MM.1S (cell line): ENCODE measurements around the gene MECP2.

ENCODE experiments used
- DNase-seq: peaks from one replicate; pipeline ENCODE4 v3.0.0-alpha.2; 2015
- H2AFZ ChIP-seq: fragments of 300-600 bp; sonication (generic); 2 replicates; pipeline ENCODE4 v1.6.0; 2016; ENCODE audit warnings: antibody characterized with exemption, low read length
- H3F3A ChIP-seq: fragments of 300-600 bp; sonication (generic); 2 replicates; pipeline ENCODE4 v1.6.1; 2016; ENCODE audit warnings: mild to moderate bottlenecking, antibody characterized with exemption, low read length, moderate library complexity, mixed read lengths; ENCODE audit not compliant: insufficient read depth
- H3K27ac ChIP-seq: fragments of 300-600 bp; sonication (generic); 2 replicates; pipeline ENCODE4 v1.5.1; 2016; ENCODE audit warnings: mild to moderate bottlenecking, low read length
- H3K27me3 ChIP-seq: fragments of 300-600 bp; sonication (generic); replicated peaks from 2 replicates; pipeline ENCODE4 v1.6.0; 2016; ENCODE audit warnings: low read length; ENCODE audit not compliant: insufficient read depth
- H3K36me3 ChIP-seq: fragments of 300-600 bp; sonication (generic); replicated peaks from 2 replicates; pipeline ENCODE4 v1.6.1; 2016; ENCODE audit warnings: mild to moderate bottlenecking, low read length, mixed read lengths; ENCODE audit not compliant: insufficient read depth
- H3K4me1 ChIP-seq: fragments of 300-600 bp; sonication (generic); 2 replicates; pipeline ENCODE4 v1.6.1; 2016; ENCODE audit warnings: low read length, mixed read lengths
- H3K4me2 ChIP-seq: fragments of 300-600 bp; sonication (generic); 2 replicates; pipeline ENCODE4 v1.6.0; 2016; ENCODE audit warnings: low read depth, low read length
- H3K4me3 ChIP-seq: fragments of 300-600 bp; sonication (generic); 2 replicates; pipeline ENCODE4 v1.5.1; 2016; ENCODE audit warnings: low read length, mixed read lengths
- H3K79me2 ChIP-seq: fragments of 300-600 bp; sonication (generic); 2 replicates; pipeline ENCODE4 v1.6.1; 2016; ENCODE audit warnings: mixed run types, low read length, mixed read lengths
- H3K9ac ChIP-seq: fragments of 300-600 bp; sonication (generic); 2 replicates; pipeline ENCODE4 v1.6.1; 2016; ENCODE audit warnings: low read length, mixed read lengths
- H3K9me2 ChIP-seq: fragments of 300-600 bp; sonication (generic); replicated peaks from 2 replicates; pipeline ENCODE4 v1.6.1; 2016; ENCODE audit warnings: mild to moderate bottlenecking, low read length, mixed read lengths; ENCODE audit not compliant: insufficient read depth
- H3K9me3 ChIP-seq: fragments of 300-600 bp; sonication (generic); replicated peaks from 2 replicates; pipeline ENCODE4 v1.6.1; 2016; ENCODE audit warnings: mild to moderate bottlenecking, low read length, mixed read lengths; ENCODE audit not compliant: insufficient read depth
- H4K20me1 ChIP-seq: fragments of 300-600 bp; sonication (generic); 2 replicates; pipeline ENCODE4 v1.6.1; 2016; ENCODE audit warnings: mild to moderate bottlenecking, low read length, moderate library complexity, mixed read lengths; ENCODE audit not compliant: insufficient read depth
- EZH2 ChIP-seq: fragments of 300-600 bp; sonication (generic); optimal IDR thresholded peaks from 2 replicates; pipeline ENCODE3; 2017; ENCODE audit warnings: low read depth, mild to moderate bottlenecking, antibody characterized with exemption, low read length, mixed read lengths
- EZH2phosphoT487 ChIP-seq: fragments of 300-600 bp; sonication (generic); IDR thresholded peaks from 2 replicates; pipeline ENCODE4 v1.6.1; 2018; ENCODE audit warnings: antibody characterized with exemption, low read length
- TF ChIP-seq, protein P1 (sequence below): fragments of 300-600 bp; sonication (generic); IDR thresholded peaks from 2 replicates; pipeline ENCODE4 v1.5.1; 2016; ENCODE audit warnings: antibody characterized with exemption, low read length, mixed read lengths

The MECP2 gene

DNA sequence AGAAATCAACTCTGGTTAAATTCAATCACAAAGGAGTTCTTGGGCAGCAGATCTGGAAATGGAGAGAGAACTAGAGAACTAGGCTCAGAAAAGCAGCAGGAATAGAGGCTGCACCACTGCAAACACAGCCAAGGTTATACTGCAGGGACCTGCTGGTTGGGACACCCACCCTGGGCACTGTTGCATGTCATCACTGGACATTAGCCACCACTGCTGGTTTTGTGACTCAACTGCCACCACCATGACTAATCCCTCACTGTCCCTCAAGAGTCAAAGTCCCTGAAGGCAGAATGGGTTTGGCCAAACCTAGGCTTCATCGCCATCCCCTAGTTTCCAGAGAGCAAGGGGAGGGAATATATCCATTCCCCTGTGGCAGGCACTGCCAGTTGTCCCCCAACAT lies 39.7 kb downstream of the MECP2 start:
- no peak for TF ChIP-seq EZH2phosphoT487
- TF ChIP-seq, protein P1, sequence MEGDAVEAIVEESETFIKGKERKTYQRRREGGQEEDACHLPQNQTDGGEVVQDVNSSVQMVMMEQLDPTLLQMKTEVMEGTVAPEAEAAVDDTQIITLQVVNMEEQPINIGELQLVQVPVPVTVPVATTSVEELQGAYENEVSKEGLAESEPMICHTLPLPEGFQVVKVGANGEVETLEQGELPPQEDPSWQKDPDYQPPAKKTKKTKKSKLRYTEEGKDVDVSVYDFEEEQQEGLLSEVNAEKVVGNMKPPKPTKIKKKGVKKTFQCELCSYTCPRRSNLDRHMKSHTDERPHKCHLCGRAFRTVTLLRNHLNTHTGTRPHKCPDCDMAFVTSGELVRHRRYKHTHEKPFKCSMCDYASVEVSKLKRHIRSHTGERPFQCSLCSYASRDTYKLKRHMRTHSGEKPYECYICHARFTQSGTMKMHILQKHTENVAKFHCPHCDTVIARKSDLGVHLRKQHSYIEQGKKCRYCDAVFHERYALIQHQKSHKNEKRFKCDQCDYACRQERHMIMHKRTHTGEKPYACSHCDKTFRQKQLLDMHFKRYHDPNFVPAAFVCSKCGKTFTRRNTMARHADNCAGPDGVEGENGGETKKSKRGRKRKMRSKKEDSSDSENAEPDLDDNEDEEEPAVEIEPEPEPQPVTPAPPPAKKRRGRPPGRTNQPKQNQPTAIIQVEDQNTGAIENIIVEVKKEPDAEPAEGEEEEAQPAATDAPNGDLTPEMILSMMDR = no peak
- no peak for TF ChIP-seq EZH2
- no peak for DNase-seq
- H3K79me2 ChIP-seq = peaks cover 50% of the 10 kb centered on the region
- H3K27ac ChIP-seq = no peak overlapping the region
- H2AFZ ChIP-seq = no peak overlapping the region
- H3K9me3 ChIP-seq = no peaks in the 10 kb centered on the region
- no peaks in the 10 kb centered on the region for H3K4me1 ChIP-seq
- no peaks in the 10 kb centered on the region for H3K36me3 ChIP-seq
- H3K27me3 ChIP-seq = no peaks in the 10 kb centered on the region
- H4K20me1 ChIP-seq = no peaks in the 10 kb centered on the region
- no peak overlapping the region for H3K9ac ChIP-seq
- H3F3A ChIP-seq = no peaks in the 10 kb centered on the region
- no peak overlapping the region for H3K4me2 ChIP-seq
- H3K4me3 ChIP-seq = no peak overlapping the region
- H3K9me2 ChIP-seq = no peaks in the 10 kb centered on the region

DNA sequence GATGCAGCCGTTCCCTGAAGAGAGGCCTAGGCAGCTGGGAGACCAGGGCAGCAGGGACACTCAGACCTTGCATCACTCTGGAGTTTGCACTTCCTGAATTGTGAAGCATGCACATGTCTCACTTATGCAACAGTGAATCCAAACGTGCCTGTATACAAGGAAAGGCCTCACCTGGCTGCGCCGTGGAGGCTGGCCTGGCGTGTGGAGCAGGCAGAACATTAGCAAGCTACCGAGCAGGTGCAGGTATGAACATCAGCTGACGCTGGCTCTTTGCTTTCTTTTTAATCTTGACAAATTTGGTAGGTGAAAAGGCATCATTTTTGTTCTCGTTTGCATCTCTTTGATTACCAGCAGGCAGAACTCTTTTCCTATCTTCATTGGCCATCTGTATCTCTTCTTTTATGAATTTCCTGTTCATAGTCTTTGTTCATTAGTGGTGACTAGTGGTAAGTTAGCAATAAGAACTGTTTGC lies 40.7 kb downstream of the MECP2 start:
- Histone ChIP-seq H3K27ac (no peak overlapping the region), H3F3A (no peaks in the 10 kb centered on the region), H3K4me1 (no peaks in the 10 kb centered on the region), H3K36me3 (no peaks in the 10 kb centered on the region), H3K4me2 (no peak overlapping the region), H3K9me2 (no peaks in the 10 kb centered on the region), H3K9ac (no peak overlapping the region), H3K27me3 (no peaks in the 10 kb centered on the region), H3K4me3 (no peak overlapping the region), H4K20me1 (no peaks in the 10 kb centered on the region), H3K79me2 (peaks cover 44% of the 10 kb centered on the region), H2AFZ (no peak overlapping the region), H3K9me3 (no peaks in the 10 kb centered on the region)
- no peak for DNase-seq
- TF ChIP-seq EZH2 (no peak), EZH2phosphoT487 (no peak)
- TF ChIP-seq, protein P1 = no peak

DNA sequence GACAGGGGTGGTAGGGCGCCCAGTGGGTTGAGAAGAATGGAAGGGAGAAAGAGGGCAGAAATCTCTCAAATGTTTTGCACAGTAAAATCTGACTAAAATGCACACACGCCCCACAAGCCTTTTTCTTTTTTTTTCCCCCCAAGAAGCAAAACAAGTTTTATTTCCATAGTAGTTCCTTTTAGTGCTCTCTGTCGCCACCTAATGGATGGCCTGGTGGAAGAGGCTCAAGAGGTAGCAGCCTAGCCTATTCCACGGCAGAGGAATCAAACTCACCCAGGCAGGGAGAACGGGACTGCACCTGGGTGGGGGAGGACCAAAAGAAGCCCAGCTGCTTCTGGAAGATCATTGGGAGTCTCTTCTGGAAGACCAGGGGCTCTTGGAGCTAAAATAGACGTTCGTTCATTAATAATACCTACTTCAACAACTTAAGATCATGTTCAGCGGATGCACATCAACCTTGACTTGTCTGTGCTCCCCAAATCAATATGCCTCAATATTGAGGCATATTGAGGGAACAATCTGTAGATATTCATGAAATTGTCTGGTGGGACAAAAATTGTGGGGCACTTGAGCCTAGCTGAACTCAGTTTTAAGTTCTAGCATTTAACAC lies 46.2 kb downstream of the MECP2 start:
- Histone ChIP-seq H3K4me2 (no peak overlapping the region), H2AFZ (no peak overlapping the region), H3F3A (no peaks in the 10 kb centered on the region), H3K4me1 (no peaks in the 10 kb centered on the region), H3K9ac (no peak overlapping the region), H3K4me3 (no peak overlapping the region), H3K79me2 (peaks cover 32% of the 10 kb centered on the region), H3K9me2 (no peaks in the 10 kb centered on the region), H3K36me3 (no peaks in the 10 kb centered on the region; the same call in 1 of the 2 replicates), H4K20me1 (no peaks in the 10 kb centered on the region), H3K9me3 (no peaks in the 10 kb centered on the region), H3K27ac (no peak overlapping the region), H3K27me3 (no peaks in the 10 kb centered on the region)
- TF ChIP-seq EZH2 = no peak
- TF ChIP-seq, protein P1 = peak; percentile 66
- peak; percentile 57 for DNase-seq
